Endometrial microvascular endothelial cells (primary cell): Measurements from ENCODE around the gene C16orf89. TPM values are rescaled to one million over a fixed set of nuclear protein-coding genes. Genes with fewer than 3 reads are reported as not detected.
"Not testable (repeated sequence)": the region's sequence is repeated elsewhere in the genome, so short reads cannot be mapped to it uniquely, and the experiment has no call there.

Experiments used
- in situ Hi-C: cut with HindIII; loops from 2 replicates; pipeline ENCODE4 v1.10.0; 2017; ENCODE audit warnings: low sequenced_read_pairs, low pct_unique_long_range_greater_than_20kb; ENCODE audit errors: inconsistent ontology term
- total RNA-seq: library from RNA; depleted of rRNA; stranded (reverse); fragments of >200 nt; gene quantifications from one replicate; pipeline ENCODE4 v1.2.3, GENCODE V29; 2015; ENCODE audit errors: inconsistent ontology term

C16orf89 gene
- total RNA-seq, 1 donor from 2014 or later = not detected

DNA sequence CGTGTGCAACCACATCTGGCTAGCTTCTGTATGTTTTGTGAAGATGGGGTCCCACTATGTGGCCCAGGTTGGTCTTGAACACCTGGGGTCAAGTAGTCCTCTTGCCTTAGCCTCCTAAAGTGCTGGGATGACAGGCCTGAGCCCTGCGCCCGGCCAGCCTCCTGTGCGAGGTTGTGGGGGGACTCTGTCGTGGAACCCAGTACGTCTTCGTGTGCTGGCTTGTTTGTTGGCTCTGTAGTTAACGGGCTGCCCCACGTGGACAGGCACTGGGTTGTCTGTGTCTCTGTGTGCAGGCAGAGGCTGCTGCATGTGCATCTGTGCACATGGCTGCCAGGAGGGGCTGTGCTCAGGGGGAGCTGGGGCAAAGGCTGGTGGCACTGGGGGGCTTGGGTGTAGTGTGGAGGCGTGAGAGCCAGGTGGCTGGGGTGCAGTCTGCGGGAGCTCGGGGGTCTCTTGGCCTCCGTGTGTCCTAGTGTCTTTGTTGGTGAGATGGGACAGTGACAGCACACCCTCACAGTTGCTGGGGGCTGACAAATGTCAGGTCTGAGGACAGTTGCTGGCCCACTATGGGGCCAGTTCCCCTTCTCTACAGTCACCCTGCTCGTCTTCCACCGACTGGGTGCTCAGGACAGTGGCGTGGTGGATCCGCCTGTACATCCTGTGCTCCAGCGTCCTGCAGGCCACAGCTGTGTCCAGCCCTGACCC, 22.5 kb upstream of the C16orf89 start:
- in situ Hi-C loops = not testable (repeated sequence)

DNA sequence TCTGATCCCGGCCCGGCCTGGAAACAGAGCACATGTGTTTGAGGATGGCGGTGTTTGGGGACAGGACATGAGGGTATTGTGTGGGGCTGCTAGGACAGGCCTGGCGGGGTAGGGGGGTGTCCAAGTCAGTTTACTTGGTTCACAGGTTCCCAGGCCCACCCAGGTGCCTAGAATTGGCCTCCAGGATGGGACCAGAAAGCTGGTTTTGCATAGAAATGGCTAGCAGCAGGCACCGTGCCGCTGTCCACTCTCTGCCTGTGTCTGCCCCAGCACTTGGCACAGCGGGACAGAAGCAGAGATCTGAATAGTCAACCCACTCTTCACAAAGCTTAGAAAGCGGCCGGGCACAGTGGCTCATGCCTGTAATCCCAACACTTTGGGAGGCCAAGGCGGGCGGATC, 20.0 kb upstream of the C16orf89 start:
- in situ Hi-C loops = not testable (repeated sequence)

GRCh38 chr16:5084802-5085201, 19.0 kb upstream of the C16orf89 start:
- in situ Hi-C loops = not testable (repeated sequence)

GRCh38 chr16:5084099-5084731, 18.5 kb upstream of the C16orf89 start:
- in situ Hi-C loops = not testable (repeated sequence)

DNA sequence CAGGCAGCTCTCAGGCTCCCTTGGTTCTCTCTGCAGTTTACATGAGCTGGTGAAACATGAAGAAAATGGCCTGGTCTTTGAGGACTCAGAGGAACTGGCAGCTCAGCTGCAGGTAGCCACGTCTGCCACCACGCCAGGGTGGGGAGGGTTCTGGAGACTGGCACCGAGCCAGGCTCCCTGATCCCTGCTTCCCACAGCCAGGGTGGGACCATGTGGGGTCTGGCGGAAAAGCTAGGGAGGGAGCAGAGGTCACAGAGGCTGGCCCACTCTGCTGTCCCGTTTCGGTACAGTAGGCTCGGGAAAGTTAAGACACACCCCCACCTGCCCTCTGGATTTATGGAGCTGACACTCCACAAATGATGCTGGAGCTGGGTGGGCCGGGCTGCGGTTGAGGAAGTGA, 17.9 kb upstream of the C16orf89 start:
- in situ Hi-C loops = not testable (repeated sequence)

DNA sequence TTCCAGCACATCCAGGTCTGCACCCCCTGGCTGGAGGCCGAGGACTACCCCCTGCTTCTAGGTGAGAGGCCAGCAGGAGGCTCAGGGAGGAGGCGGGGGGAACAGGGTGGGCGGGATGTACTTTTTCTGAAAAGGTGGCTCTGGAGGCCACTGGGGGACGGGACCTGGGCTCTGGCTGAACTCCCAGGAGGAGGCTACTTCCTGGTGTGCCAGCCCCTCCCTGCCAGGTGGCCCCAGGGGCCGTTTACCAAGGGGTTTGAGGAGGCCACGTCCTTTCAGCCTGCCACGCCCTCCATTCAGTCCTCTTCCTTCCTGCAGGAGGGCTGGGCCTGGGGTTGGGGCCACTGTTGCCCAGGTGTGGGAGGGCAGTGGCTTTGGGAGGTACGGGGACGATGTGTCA, 15.2 kb upstream of the C16orf89 start:
- in situ Hi-C loops = not testable (repeated sequence)

DNA sequence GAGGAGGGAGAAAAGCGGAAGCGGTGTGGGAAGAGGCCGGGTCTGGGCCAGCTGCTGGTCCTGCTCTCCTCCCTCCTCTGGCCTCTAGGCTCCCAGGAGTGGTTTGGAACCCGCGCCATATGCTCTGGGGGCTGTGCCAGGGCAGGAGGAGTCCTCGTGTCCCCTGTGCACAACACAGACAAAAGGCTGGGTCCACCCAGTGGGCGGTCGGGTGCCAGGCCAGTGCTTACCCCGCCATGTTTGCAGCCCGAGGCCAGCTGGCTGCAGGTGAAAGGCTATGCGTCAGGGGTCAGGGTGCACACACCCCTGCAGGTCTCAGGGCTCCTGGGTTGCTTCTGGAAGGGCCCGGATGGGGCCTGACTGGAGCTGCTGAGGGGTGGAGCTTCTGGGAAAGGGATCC, 14.7 kb upstream of the C16orf89 start:
- in situ Hi-C loops = not testable (repeated sequence)

DNA sequence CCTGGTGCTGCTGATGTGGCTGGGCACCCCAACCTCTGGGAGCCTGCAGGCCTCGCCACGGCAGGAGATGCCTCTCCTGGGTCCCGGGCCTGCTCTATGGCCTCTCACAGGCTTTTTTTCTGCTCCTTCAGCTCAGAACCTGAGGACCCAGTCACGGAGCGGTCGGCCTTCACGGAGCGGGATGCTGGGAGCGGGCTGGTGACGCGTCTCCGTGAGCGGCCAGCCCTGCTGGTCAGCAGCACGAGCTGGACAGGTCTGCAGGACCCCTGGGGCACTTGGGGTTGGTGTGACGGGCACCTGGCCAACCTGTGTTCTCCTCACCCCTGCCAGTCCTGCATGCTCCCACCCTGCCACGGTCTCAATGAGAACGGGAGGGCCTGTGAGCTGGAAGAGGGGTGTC, 12.9 kb upstream of the C16orf89 start:
- in situ Hi-C loops = no loop called here

GRCh38 chr16:5077304-5077703, 11.5 kb upstream of the C16orf89 start:
- in situ Hi-C loops = no loop called here

- in situ Hi-C loops = no loop called here
Observed at GRCh38 chr16:5075637-5076036, 9.9 kb upstream of the C16orf89 start.

GRCh38 chr16:5073771-5074170, 8.0 kb upstream of the C16orf89 start:
- in situ Hi-C loops = not testable (repeated sequence)

- in situ Hi-C loops = no loop called here
Observed at GRCh38 chr16:5073279-5073629, 7.5 kb upstream of the C16orf89 start.

DNA sequence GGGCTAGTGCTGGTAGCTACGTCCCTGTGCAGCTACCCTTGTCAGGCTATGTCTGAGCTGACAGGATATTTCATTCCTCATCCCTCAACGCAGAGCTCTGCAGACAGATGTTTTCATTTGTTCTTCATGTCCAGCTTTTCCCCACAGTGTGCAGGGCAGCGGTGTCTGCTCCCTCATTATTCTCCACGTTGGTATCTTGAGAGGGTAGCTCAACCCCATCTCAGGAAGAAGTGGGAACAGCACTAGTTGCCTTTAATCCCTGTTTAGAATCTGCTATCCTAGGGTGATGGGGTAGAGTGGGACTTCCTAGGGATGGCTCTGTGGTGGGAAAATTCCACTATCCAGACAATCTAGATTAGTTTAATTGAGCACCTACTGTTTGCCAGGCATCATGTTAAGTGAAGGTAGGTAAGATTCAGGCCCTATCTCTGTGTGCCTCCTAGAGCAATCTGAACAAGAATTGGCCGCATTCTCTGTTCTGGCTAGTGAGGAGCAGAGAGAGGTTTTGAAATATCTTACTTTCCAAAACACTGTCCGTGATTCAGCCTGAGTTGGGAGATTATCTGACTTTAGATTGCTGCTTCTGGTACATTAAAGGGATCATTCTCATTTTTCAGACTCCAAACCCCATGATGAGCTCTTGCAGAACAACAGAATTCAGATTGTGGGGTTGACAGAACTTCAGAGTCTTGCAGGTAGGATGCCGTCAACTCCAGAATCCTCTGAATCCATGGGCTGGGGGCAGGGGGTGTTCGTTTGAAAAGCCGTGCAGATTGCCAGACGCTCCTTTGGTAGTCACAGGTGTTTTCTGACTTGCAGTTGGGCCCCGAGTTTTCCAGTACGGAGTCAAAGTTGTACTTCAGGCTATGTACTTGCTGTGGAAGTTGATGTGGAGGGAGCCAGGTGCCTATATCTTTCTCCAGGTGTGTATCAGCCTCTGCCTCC, 6.8 kb upstream of the C16orf89 start:
- in situ Hi-C loops = no loop called here

GRCh38 chr16:5071681-5072333, 6.1 kb upstream of the C16orf89 start, which contains the start of gene ALG1:
Gene ALG1 (plus strand): TSS chr16:5071843. CDS start chr16:5071850, 7 bp downstream.
- in situ Hi-C loops = no loop called here

DNA sequence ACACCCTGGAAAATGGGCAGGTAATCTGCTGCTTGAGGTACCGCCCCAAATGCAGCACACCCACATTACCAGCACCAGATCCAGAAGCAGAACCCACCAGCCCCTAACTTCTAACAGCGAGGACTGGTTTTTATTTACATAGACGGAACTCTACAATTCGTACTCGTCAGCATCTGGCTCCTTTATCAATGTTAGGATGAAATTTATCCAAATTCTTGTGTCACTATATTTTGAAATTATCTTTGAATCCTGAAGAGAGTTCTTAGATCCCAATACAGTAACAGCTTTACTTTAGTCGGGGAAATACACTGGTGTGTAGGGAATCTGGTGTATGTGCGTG, 5.6 kb upstream of the C16orf89 start:
- in situ Hi-C loops = no loop called here

- in situ Hi-C loops = no loop called here
Observed at GRCh38 chr16:5070431-5071186, 4.9 kb upstream of the C16orf89 start.

DNA sequence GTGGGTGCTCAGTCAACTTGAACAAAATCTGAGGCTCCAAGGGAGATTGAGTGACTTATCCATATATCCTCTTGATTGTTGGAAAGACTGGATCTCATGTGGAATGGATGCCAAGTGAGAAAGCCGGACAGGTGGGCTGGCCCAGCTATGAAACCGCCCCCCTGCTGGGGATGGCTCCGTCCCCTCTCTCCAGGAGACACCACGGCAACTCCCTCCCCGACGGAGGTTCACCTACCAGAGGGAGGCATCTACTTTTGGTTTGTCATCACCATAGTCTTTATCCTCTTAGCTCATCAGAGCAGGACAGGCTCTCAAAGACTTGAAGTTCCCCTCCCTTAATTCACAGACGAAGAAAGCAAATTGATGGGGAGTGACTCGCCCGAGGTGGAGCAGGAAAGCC, 4.1 kb upstream of the C16orf89 start:
- in situ Hi-C loops = no loop called here

DNA sequence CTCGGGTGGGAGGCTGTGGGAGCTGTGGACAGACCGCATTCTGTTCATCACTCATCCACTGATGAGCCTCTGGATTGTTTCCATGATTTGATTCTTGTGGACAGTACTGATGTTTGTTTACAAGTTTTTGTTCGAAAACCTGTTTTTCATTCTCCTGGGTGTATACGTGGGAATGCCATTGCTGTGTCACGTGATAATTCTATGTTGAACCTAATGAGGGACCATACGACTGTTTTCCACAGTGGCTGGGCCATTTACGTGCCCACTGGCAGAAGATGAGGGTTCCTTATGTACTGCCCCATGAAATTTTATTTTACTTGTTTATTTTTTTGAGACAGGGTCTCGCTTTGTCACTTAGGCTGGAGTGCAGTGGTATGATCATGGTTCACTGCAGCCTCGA, 3.3 kb upstream of the C16orf89 start:
- in situ Hi-C loops = no loop called here

- in situ Hi-C loops = no loop called here
Observed at GRCh38 chr16:5066511-5066910, 755 bp upstream of the C16orf89 start.
